ENCODE results near the gene TTC7B. TPM values are rescaled to one million over a fixed set of nuclear protein-coding genes. Genes with fewer than 3 reads are reported as not detected.

The TTC7B gene
- total RNA-seq, 1 donor from 2014 or later = 46.0 TPM

GRCh38 chr14:90671382-90672234 lies 144.6 kb downstream of the TTC7B start:
- no peak for DNase-seq (ENCODE audit: low read depth)
- Histone ChIP-seq H3K27me3 (ENCODE audit: control insufficient read depth, insufficient read depth, low read length) (no peaks in the 10 kb centered on the region), H3K4me3 (ENCODE audit: low read depth, low read length) (no peak overlapping the region), H3K36me3 (ENCODE audit: control insufficient read depth, insufficient read depth, low read length) (no peaks in the 10 kb centered on the region)
- no peak for TF ChIP-seq CTCF (IDR thresholded peaks at IDR 0.05; ENCODE audit: insufficient read depth, low read length, poor library complexity, severe bottlenecking)

DNA sequence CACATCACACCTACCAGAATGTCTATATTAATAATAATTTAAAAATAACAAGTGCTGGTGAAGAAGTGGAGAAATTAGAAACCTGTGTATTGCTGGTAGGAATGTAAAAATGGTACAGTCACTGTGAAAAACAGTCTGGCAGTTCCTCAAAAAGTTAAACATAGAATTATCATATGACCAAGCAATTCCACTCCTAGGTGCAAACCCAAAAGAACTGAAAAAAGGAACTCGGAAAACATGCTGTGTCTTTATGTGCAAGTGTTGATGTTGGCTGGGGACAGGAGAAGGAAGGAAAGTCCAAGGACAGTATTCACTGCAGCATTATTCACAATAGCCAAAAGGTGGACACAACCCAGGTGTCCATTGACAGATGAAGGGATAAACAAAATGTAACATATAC lies 146.5 kb downstream of the TTC7B start:
- Histone ChIP-seq H3K27me3 (ENCODE audit: control insufficient read depth, insufficient read depth, low read length) (no peaks in the 10 kb centered on the region), H3K36me3 (ENCODE audit: control insufficient read depth, insufficient read depth, low read length) (no peaks in the 10 kb centered on the region), H3K4me3 (ENCODE audit: low read depth, low read length) (no peak overlapping the region)
- no peak for TF ChIP-seq CTCF (IDR thresholded peaks at IDR 0.05; ENCODE audit: insufficient read depth, low read length, poor library complexity, severe bottlenecking)
- DNase-seq (ENCODE audit: low read depth) = no peak

- no peak for DNase-seq (ENCODE audit: low read depth)
- Histone ChIP-seq H3K4me3 (ENCODE audit: low read depth, low read length) (no peak overlapping the region), H3K27me3 (ENCODE audit: control insufficient read depth, insufficient read depth, low read length) (no peaks in the 10 kb centered on the region), H3K36me3 (ENCODE audit: control insufficient read depth, insufficient read depth, low read length) (no peaks in the 10 kb centered on the region)
- TF ChIP-seq CTCF (IDR thresholded peaks at IDR 0.05; ENCODE audit: insufficient read depth, low read length, poor library complexity, severe bottlenecking) = no peak
Observed at GRCh38 chr14:90666571-90666970, 149.7 kb downstream of the TTC7B start.

DNA sequence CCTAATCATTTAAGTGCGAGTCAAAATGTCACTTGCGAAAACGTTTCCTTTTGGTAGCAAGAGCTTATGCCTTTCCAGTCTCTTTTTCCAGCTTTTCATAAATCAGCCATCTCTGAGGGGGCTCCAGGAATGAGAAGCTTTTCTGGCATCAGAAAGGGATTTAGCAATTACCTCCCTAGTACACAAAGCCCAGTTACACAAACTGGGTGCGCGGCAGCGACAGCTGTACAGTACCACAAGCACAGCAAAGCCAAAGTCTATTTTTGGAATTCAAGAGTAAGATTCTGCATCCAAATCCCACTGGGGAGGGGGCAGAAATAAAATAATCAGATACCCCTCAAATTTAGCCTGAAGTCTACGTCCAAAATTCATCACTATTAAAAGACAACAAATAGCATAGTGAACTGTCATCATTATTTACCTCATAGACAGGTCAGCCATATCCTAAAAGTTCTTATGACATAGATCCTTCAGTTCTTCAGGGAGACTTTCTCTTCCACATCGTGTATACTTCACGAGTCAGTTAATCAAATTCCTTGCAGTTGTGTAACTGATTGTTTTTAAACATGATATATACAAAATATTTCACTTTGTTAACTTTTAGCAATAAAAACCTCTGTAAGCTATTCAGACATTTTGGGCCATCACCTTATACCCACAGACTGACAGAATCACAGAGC lies 150.8 kb downstream of the TTC7B start:
- Histone ChIP-seq H3K4me3 (ENCODE audit: low read depth, low read length) (no peak overlapping the region), H3K36me3 (ENCODE audit: control insufficient read depth, insufficient read depth, low read length) (no peaks in the 10 kb centered on the region), H3K27me3 (ENCODE audit: control insufficient read depth, insufficient read depth, low read length) (no peaks in the 10 kb centered on the region)
- no peak for DNase-seq (ENCODE audit: low read depth)
- TF ChIP-seq CTCF (IDR thresholded peaks at IDR 0.05; ENCODE audit: insufficient read depth, low read length, poor library complexity, severe bottlenecking) = no peak

GRCh38 chr14:90664911-90665310 lies 151.3 kb downstream of the TTC7B start:
- no peak for DNase-seq (ENCODE audit: low read depth)
- Histone ChIP-seq H3K4me3 (ENCODE audit: low read depth, low read length) (no peak overlapping the region), H3K27me3 (ENCODE audit: control insufficient read depth, insufficient read depth, low read length) (no peaks in the 10 kb centered on the region), H3K36me3 (ENCODE audit: control insufficient read depth, insufficient read depth, low read length) (no peaks in the 10 kb centered on the region)
- no peak for TF ChIP-seq CTCF (IDR thresholded peaks at IDR 0.05; ENCODE audit: insufficient read depth, low read length, poor library complexity, severe bottlenecking)
